Measurements from ENCODE around the gene CSTF3.

The CSTF3 gene

DNA sequence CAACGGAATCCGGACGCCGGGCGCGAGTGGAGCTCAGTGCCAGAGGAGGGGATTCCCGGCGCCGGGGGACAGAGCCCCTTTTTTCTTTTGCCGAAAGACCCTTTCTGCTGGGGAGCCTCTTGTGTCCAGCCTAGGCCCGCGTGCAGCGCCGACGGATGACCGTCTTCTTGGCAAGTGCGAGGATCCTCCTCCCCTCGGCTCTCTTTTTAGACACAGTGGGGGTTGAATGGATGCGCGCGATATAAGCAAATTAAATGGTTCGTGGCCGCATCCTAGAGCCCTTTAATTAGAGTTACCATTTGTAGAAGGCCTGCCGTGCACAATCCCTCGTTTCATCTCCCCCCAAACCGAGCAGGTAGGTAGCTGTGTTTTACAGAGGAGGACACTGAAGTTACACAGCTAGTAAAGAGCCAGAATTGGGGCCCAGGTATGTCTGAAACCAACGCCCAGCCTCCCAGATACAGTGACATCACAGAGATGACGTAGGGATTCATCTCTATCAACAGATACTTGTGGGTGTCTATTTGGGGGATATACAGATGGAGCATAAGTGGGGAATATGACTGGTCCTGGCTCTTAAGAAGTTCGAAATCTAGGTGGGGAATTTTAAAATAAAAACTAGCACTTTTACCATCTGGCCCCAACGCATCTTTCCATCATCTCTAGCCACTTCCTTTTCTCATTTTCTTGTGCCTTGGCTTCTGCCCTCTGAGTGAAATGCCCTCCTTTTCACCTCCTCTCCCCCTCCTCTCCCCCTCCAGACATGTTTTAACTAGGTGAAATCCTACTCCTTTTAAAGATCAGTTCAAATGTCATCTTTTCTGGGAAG lies 121.0 kb downstream of the CSTF3 start (continued):
- TF ChIP-seq ZNF488 (tag by site-specific recombination; IDR thresholded peaks at IDR 0.05), result no peak
- no peak for TF ChIP-seq ZNF585B (tag by site-specific recombination; IDR thresholded peaks at IDR 0.05)
- TF ChIP-seq ZNF600 (tag by site-specific recombination; IDR thresholded peaks at IDR 0.05), result no peak
- TF ChIP-seq ZNF23 (tag by site-specific recombination; IDR thresholded peaks at IDR 0.05; ENCODE audit: borderline replicate concordance), result no peak
- peak; percentile 91 for TF ChIP-seq ZNF558 (tag by site-specific recombination; IDR thresholded peaks at IDR 0.05)
- TF ChIP-seq, protein P1, sequence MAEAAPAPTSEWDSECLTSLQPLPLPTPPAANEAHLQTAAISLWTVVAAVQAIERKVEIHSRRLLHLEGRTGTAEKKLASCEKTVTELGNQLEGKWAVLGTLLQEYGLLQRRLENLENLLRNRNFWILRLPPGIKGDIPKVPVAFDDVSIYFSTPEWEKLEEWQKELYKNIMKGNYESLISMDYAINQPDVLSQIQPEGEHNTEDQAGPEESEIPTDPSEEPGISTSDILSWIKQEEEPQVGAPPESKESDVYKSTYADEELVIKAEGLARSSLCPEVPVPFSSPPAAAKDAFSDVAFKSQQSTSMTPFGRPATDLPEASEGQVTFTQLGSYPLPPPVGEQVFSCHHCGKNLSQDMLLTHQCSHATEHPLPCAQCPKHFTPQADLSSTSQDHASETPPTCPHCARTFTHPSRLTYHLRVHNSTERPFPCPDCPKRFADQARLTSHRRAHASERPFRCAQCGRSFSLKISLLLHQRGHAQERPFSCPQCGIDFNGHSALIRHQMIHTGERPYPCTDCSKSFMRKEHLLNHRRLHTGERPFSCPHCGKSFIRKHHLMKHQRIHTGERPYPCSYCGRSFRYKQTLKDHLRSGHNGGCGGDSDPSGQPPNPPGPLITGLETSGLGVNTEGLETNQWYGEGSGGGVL (tag by site-specific recombination; IDR thresholded peaks at IDR 0.05), result peak; percentile 69
- no peak; the same call in 1 of the 2 replicates for TF ChIP-seq KLF9 (tag by site-specific recombination; IDR thresholded peaks at IDR 0.05; ENCODE audit: low read depth)
- TF ChIP-seq REPIN1 (tag by site-specific recombination; IDR thresholded peaks at IDR 0.05; ENCODE audit: low read depth), result no peak
- peak; percentile 97 for TF ChIP-seq ZNF341 (tag by site-specific recombination; IDR thresholded peaks at IDR 0.05; ENCODE audit: low read depth)
- TF ChIP-seq ZNF596 (tag by site-specific recombination; IDR thresholded peaks at IDR 0.05), result no peak
- TF ChIP-seq GLIS2 (tag by site-specific recombination; IDR thresholded peaks at IDR 0.05), result no peak
- peak; percentile 64; the same call in 1 of the 2 replicates for TF ChIP-seq PRDM10 (tag by site-specific recombination; IDR thresholded peaks at IDR 0.05)
- no peak for TF ChIP-seq ZNF184 (tag by site-specific recombination; IDR thresholded peaks at IDR 0.05)
- TF ChIP-seq ZBTB48 (tag by site-specific recombination; IDR thresholded peaks at IDR 0.05), result no peak
- no peak for TF ChIP-seq INSM2 (tag by site-specific recombination; IDR thresholded peaks at IDR 0.05)
- TF ChIP-seq MZF1 (tag by site-specific recombination; IDR thresholded peaks at IDR 0.05; ENCODE audit: borderline replicate concordance), result no peak
- TF ChIP-seq GLIS1 (tag by site-specific recombination; IDR thresholded peaks at IDR 0.05), result no peak
- TF ChIP-seq ATF2 (tag by site-specific recombination; IDR thresholded peaks at IDR 0.05; ENCODE audit: low read depth), result peak; percentile 82
- TF ChIP-seq OSR2 (tag by site-specific recombination; IDR thresholded peaks at IDR 0.05), result no peak
- TF ChIP-seq, protein P2, sequence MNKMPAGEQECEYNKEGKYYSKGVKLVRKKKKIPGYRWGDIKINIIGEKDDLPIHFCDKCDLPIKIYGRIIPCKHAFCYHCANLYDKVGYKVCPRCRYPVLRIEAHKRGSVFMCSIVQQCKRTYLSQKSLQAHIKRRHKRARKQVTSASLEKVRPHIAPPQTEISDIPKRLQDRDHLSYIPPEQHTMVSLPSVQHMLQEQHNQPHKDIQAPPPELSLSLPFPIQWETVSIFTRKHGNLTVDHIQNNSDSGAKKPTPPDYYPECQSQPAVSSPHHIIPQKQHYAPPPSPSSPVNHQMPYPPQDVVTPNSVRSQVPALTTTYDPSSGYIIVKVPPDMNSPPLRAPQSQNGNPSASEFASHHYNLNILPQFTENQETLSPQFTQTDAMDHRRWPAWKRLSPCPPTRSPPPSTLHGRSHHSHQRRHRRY (tag by site-specific recombination; IDR thresholded peaks at IDR 0.05), result no peak
- no peak for TF ChIP-seq HOXC10 (CRISPR knock-in tag; IDR thresholded peaks at IDR 0.05)
- no peak for TF ChIP-seq SP7 (tag by site-specific recombination; IDR thresholded peaks at IDR 0.05)
- TF ChIP-seq ZNF473 (tag by site-specific recombination; IDR thresholded peaks at IDR 0.05), result no peak
- TF ChIP-seq ZNF114 (tag by site-specific recombination; IDR thresholded peaks at IDR 0.05), result no peak
- TF ChIP-seq MEIS1 (CRISPR knock-in tag; IDR thresholded peaks at IDR 0.05; ENCODE audit: borderline replicate concordance), result no peak
- 0 out of 2 replicates have a peak, but pooled peaks have one; percentile 10 for TF ChIP-seq PRDM1 (tag by site-specific recombination; IDR thresholded peaks at IDR 0.05)
- peak; percentile 38; the same call in 1 of the 2 replicates for TF ChIP-seq ZNF335 (tag by site-specific recombination; conservative IDR thresholded peaks at IDR 0.05)
- TF ChIP-seq, protein P3, sequence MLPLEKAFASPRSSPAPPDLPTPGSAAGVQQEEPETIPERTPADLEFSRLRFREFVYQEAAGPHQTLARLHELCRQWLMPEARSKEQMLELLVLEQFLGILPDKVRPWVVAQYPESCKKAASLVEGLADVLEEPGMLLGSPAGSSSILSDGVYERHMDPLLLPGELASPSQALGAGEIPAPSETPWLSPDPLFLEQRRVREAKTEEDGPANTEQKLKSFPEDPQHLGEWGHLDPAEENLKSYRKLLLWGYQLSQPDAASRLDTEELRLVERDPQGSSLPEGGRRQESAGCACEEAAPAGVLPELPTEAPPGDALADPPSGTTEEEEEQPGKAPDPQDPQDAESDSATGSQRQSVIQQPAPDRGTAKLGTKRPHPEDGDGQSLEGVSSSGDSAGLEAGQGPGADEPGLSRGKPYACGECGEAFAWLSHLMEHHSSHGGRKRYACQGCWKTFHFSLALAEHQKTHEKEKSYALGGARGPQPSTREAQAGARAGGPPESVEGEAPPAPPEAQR (tag by site-specific recombination; IDR thresholded peaks at IDR 0.05), result no peak
